Skeletal muscle tissue (tissue), 4 donors: Measurements from ENCODE around the gene GJD3. TPM values are rescaled to one million over a fixed set of nuclear protein-coding genes. Genes with fewer than 3 reads are reported as not detected.
"Not testable (repeated sequence)": the region's sequence is repeated elsewhere in the genome, so short reads cannot be mapped to it uniquely, and the experiment has no call there.

Source experiments
- H3K27ac ChIP-seq: one replicate; pipeline ENCODE4 v1.7.0; 2013; ENCODE audit warnings: mild to moderate bottlenecking, low read depth, low read length, inconsistent platforms
- H3K27me3 ChIP-seq, 3 donors: one replicate each; pipeline ENCODE4 v1.7.0; 2013; ENCODE audit warnings: low read length in 3 of 3; ENCODE audit not compliant: control insufficient read depth in 3 of 3, insufficient read depth in 3 of 3
- H3K36me3 ChIP-seq, 3 donors: one replicate each; pipeline ENCODE4 v1.7.0; 2013; ENCODE audit warnings: low read length in 3 of 3; ENCODE audit not compliant: control insufficient read depth in 3 of 3, insufficient read depth in 3 of 3
- H3K4me1 ChIP-seq, 3 donors: one replicate each; pipeline ENCODE4 v1.7.0; 2013; ENCODE audit warnings: low read length in 3 of 3, mild to moderate bottlenecking in 3 of 3; ENCODE audit not compliant: control insufficient read depth in 3 of 3, insufficient read depth in 3 of 3
- H3K4me3 ChIP-seq, 3 donors: one replicate each; pipeline ENCODE4 v1.7.0; 2013; ENCODE audit warnings: low read length in 3 of 3
- H3K9ac ChIP-seq, 3 donors: one replicate each; pipeline ENCODE4 v1.7.0; 2013; ENCODE audit warnings: low read length in 3 of 3, mild to moderate bottlenecking in 3 of 3, moderate library complexity in 2 of 3, low read depth in 1 of 3
- H3K9me3 ChIP-seq, 3 donors: one replicate each; pipeline ENCODE4 v1.7.0; 2013; ENCODE audit warnings: low read length in 3 of 3; ENCODE audit not compliant: control insufficient read depth in 3 of 3
- total RNA-seq: library from RNA; depleted of rRNA; stranded (reverse); fragments of >200 nt; gene quantifications from one replicate; pipeline ENCODE4 v1.2.3, GENCODE V29; 2014
- donor health status: Osteomylitis.

GJD3 gene
- total RNA-seq, 1 donor from 2014 or later: 0.52 TPM

GRCh38 chr17:40372031-40372430, 7.5 kb upstream of the GJD3 start:
- Histone ChIP-seq H3K4me3 (no peak overlapping the region), H3K9ac (no peak overlapping the region), H3K27ac (no peak overlapping the region), H3K36me3 (no peaks in the 10 kb centered on the region), H3K4me1 (no peaks in the 10 kb centered on the region), H3K9me3 (no peaks in the 10 kb centered on the region), H3K27me3 (no peaks in the 10 kb centered on the region)

GRCh38 chr17:40371261-40371929, 6.9 kb upstream of the GJD3 start:
- no peak overlapping the region for H3K9ac ChIP-seq
- no peaks in the 10 kb centered on the region for H3K36me3 ChIP-seq
- H3K4me3 ChIP-seq: no peak overlapping the region
- no peaks in the 10 kb centered on the region for H3K4me1 ChIP-seq
- no peaks in the 10 kb centered on the region for H3K9me3 ChIP-seq
- no peaks in the 10 kb centered on the region for H3K27me3 ChIP-seq
- no peak overlapping the region for H3K27ac ChIP-seq

GRCh38 chr17:40369923-40370322, 5.4 kb upstream of the GJD3 start:
- Histone ChIP-seq H3K9ac (no peak overlapping the region), H3K27me3 (no peaks in the 10 kb centered on the region), H3K36me3 (no peaks in the 10 kb centered on the region), H3K4me3 (no peak overlapping the region), H3K27ac (no peak overlapping the region), H3K9me3 (no peaks in the 10 kb centered on the region), H3K4me1 (no peaks in the 10 kb centered on the region)

GRCh38 chr17:40367728-40368127, 3.2 kb upstream of the GJD3 start:
- not testable (repeated sequence) for H3K4me3 ChIP-seq, H3K27me3 ChIP-seq, H3K27ac ChIP-seq, H3K36me3 ChIP-seq, H3K9me3 ChIP-seq, H3K9ac ChIP-seq
- peaks cover 5 to 11% (median 10%) of the 10 kb centered on the region in 3 donors for H3K4me1 ChIP-seq

- no peak overlapping the region for H3K27ac ChIP-seq
- H3K4me1 ChIP-seq: peaks cover 5 to 14% (median 10%) of the 10 kb centered on the region in 3 donors
- no peak overlapping the region for H3K9ac ChIP-seq
- peaks cover 0 to 11% (median 1%) of the 10 kb centered on the region in 3 donors for H3K27me3 ChIP-seq
- H3K9me3 ChIP-seq: no peaks in the 10 kb centered on the region
- no peaks in the 10 kb centered on the region for H3K36me3 ChIP-seq
- no peak overlapping the region for H3K4me3 ChIP-seq
Observed at GRCh38 chr17:40366861-40367518, 2.5 kb upstream of the GJD3 start.

- H3K4me1 ChIP-seq: peaks cover 5 to 14% (median 10%) of the 10 kb centered on the region in 3 donors
- H3K27me3 ChIP-seq: peaks cover 0 to 13% (median 3%) of the 10 kb centered on the region in 3 donors
- H3K4me3 ChIP-seq: no peak overlapping the region
- H3K27ac ChIP-seq: no peak overlapping the region
- H3K9ac ChIP-seq: no peak overlapping the region
- no peaks in the 10 kb centered on the region for H3K9me3 ChIP-seq
- H3K36me3 ChIP-seq: no peaks in the 10 kb centered on the region
Observed at GRCh38 chr17:40366076-40366860, 1.7 kb upstream of the GJD3 start.

- H3K9me3 ChIP-seq: no peaks in the 10 kb centered on the region
- peaks cover 0 to 13% (median 3%) of the 10 kb centered on the region in 3 donors for H3K27me3 ChIP-seq
- H3K4me3 ChIP-seq: no peak overlapping the region
- no peak overlapping the region for H3K27ac ChIP-seq
- H3K36me3 ChIP-seq: no peaks in the 10 kb centered on the region
- H3K4me1 ChIP-seq: peaks cover 5 to 14% (median 10%) of the 10 kb centered on the region in 3 donors
- H3K9ac ChIP-seq: peak overlapping the region in 1 of 3 donors; percentile 11
Observed at GRCh38 chr17:40364906-40365305, 369 bp upstream of the GJD3 start.

GRCh38 chr17:40363111-40363827, 1.3 kb downstream of the GJD3 start:
- Histone ChIP-seq H3K4me1 (peaks cover 10 to 14% (median 10%) of the 10 kb centered on the region in 3 donors), H3K9me3 (no peaks in the 10 kb centered on the region), H3K9ac (peak overlapping the region in 2 of 3 donors; percentile 51 to 70), H3K4me3 (peak overlapping the region; percentile 59 to 71 (median 71)), H3K27me3 (peaks cover 0 to 13% (median 3%) of the 10 kb centered on the region in 3 donors), H3K27ac (no peak overlapping the region), H3K36me3 (no peaks in the 10 kb centered on the region)

- Histone ChIP-seq H3K27me3 (peaks cover 0 to 13% (median 3%) of the 10 kb centered on the region in 3 donors), H3K9me3 (no peaks in the 10 kb centered on the region), H3K4me3 (peak overlapping the region; percentile 7 to 71 (median 71)), H3K9ac (peak overlapping the region in 1 of 3 donors; percentile 70), H3K4me1 (peaks cover 10 to 14% (median 10%) of the 10 kb centered on the region in 3 donors), H3K27ac (no peak overlapping the region), H3K36me3 (no peaks in the 10 kb centered on the region)
Observed at GRCh38 chr17:40362696-40363110, 1.8 kb downstream of the GJD3 start.
